BLaER1 (cell line): Measurements from ENCODE around the gene PYCARD.
"Not testable (repeated sequence)": the region's sequence is repeated elsewhere in the genome, so short reads cannot be mapped to it uniquely, and the experiment has no call there.

Source experiments
- H3K27ac ChIP-seq: shearing (Covaris generic); formaldehyde crosslinking; 2 replicates; pipeline ENCODE4 v1.8.1; 2022
- H3K27me3 ChIP-seq: shearing (Covaris generic); formaldehyde crosslinking; 2 replicates; pipeline ENCODE4 v1.8.1; 2022
- H3K36me3 ChIP-seq: shearing (Covaris generic); formaldehyde crosslinking; 2 replicates; pipeline ENCODE4 v1.8.1; 2022
- H3K4me1 ChIP-seq: shearing (Covaris generic); formaldehyde crosslinking; 2 replicates; pipeline ENCODE4 v1.8.1; 2022
- H3K4me2 ChIP-seq: shearing (Covaris generic); formaldehyde crosslinking; 2 replicates; pipeline ENCODE4 v1.8.1; 2022
- H3K4me3 ChIP-seq: shearing (Covaris generic); formaldehyde crosslinking; 2 replicates; pipeline ENCODE4 v1.8.1; 2022
- H3K9ac ChIP-seq: shearing (Covaris generic); formaldehyde crosslinking; 2 replicates; pipeline ENCODE4 v1.8.1; 2022
- H3K9me3 ChIP-seq: shearing (Covaris generic); formaldehyde crosslinking; 2 replicates; pipeline ENCODE4 v1.8.1; 2022
- H4K20me1 ChIP-seq: shearing (Covaris generic); formaldehyde crosslinking; 2 replicates; pipeline ENCODE4 v1.8.1; 2022
- Cebpa-rat ChIP-seq: shearing (Covaris generic); IDR thresholded peaks from 2 replicates; pipeline ENCODE4 v1.8.1; 2022

The PYCARD gene

GRCh38 chr16:31200821-31201568, 1.6 kb downstream of the PYCARD start:
- Histone ChIP-seq H3K9me3 (no peaks in the 10 kb centered on the region), H3K4me2 (peak overlapping the region; percentile 98), H3K27me3 (no peaks in the 10 kb centered on the region), H3K27ac (peak overlapping the region; percentile 89; the same call in 1 of the 2 replicates), H3K9ac (peak overlapping the region; percentile 87; the same call in 1 of the 2 replicates), H4K20me1 (peaks cover 57% of the 10 kb centered on the region), H3K36me3 (peaks cover 43% of the 10 kb centered on the region), H3K4me1 (peaks cover 65% of the 10 kb centered on the region), H3K4me3 (peak overlapping the region; percentile 92)
- TF ChIP-seq Cebpa-rat: no peak

GRCh38 chr16:31200111-31200510, 2.4 kb downstream of the PYCARD start:
- H4K20me1 ChIP-seq: peaks cover 66% of the 10 kb centered on the region
- peaks cover 65% of the 10 kb centered on the region for H3K4me1 ChIP-seq
- not testable (repeated sequence) for H3K27me3 ChIP-seq, H3K9me3 ChIP-seq, H3K9ac ChIP-seq, H3K27ac ChIP-seq, H3K4me3 ChIP-seq
- peak overlapping the region; percentile 98 for H3K4me2 ChIP-seq
- peaks cover 52% of the 10 kb centered on the region for H3K36me3 ChIP-seq

- H4K20me1 ChIP-seq: peaks cover 71% of the 10 kb centered on the region
These were observed 3.0 kb downstream of the PYCARD start for GRCh38 chr16:31199430-31200041.

GRCh38 chr16:31198207-31198882, 4.2 kb downstream of the PYCARD start:
- H3K4me1 ChIP-seq: peaks cover 47% of the 10 kb centered on the region
- no peak overlapping the region for H3K4me2 ChIP-seq
- H4K20me1 ChIP-seq: peaks cover 83% of the 10 kb centered on the region
- H3K4me3 ChIP-seq: no peak overlapping the region
- no peaks in the 10 kb centered on the region for H3K27me3 ChIP-seq
- no peak for TF ChIP-seq Cebpa-rat
- no peak overlapping the region for H3K27ac ChIP-seq
- peak overlapping the region; percentile 23; the same call in 1 of the 2 replicates for H3K9ac ChIP-seq
- peaks cover 69% of the 10 kb centered on the region for H3K36me3 ChIP-seq
- H3K9me3 ChIP-seq: no peaks in the 10 kb centered on the region

More at GRCh38 chr16:31199430-31200041, 3.0 kb downstream of the PYCARD start:
- peaks cover 59% of the 10 kb centered on the region for H3K4me1 ChIP-seq
- no peaks in the 10 kb centered on the region for H3K27me3 ChIP-seq
- H3K9ac ChIP-seq: no peak overlapping the region
- no peak overlapping the region for H3K4me3 ChIP-seq
- H3K27ac ChIP-seq: no peak overlapping the region
- H3K36me3 ChIP-seq: peaks cover 58% of the 10 kb centered on the region
- H3K4me2 ChIP-seq: peak overlapping the region; percentile 98
- TF ChIP-seq Cebpa-rat: no peak
- no peaks in the 10 kb centered on the region for H3K9me3 ChIP-seq

GRCh38 chr16:31196324-31197088, 6.1 kb downstream of the PYCARD start:
- Histone ChIP-seq H3K4me1 (peaks cover 37% of the 10 kb centered on the region), H3K9ac (no peak overlapping the region), H4K20me1 (peaks cover 100% of the 10 kb centered on the region), H3K4me3 (no peak overlapping the region), H3K36me3 (peaks cover 88% of the 10 kb centered on the region), H3K27ac (no peak overlapping the region), H3K27me3 (no peaks in the 10 kb centered on the region), H3K9me3 (no peaks in the 10 kb centered on the region), H3K4me2 (no peak overlapping the region)
- TF ChIP-seq Cebpa-rat: no peak; the same call in 1 of the 2 replicates

- Histone ChIP-seq H3K4me1 (peaks cover 30% of the 10 kb centered on the region), H3K36me3 (peaks cover 94% of the 10 kb centered on the region), H4K20me1 (peaks cover 100% of the 10 kb centered on the region)
- not testable (repeated sequence) for H3K27me3 ChIP-seq, H3K4me3 ChIP-seq, H3K9ac ChIP-seq, H3K9me3 ChIP-seq, H3K27ac ChIP-seq, H3K4me2 ChIP-seq
These were observed 6.7 kb downstream of the PYCARD start for GRCh38 chr16:31195861-31196260.

GRCh38 chr16:31194898-31195297, 7.7 kb downstream of the PYCARD start:
- Histone ChIP-seq H3K4me1 (peaks cover 21% of the 10 kb centered on the region), H3K27ac (no peak overlapping the region), H3K9ac (no peak overlapping the region), H4K20me1 (peaks cover 100% of the 10 kb centered on the region), H3K36me3 (peaks cover 99% of the 10 kb centered on the region), H3K27me3 (no peaks in the 10 kb centered on the region), H3K4me2 (no peak overlapping the region), H3K4me3 (no peak overlapping the region), H3K9me3 (no peaks in the 10 kb centered on the region)
- TF ChIP-seq Cebpa-rat: no peak

- Histone ChIP-seq H3K4me1 (peaks cover 10% of the 10 kb centered on the region), H3K4me2 (no peak overlapping the region), H3K27me3 (no peaks in the 10 kb centered on the region), H3K27ac (no peak overlapping the region), H3K36me3 (peaks cover 99% of the 10 kb centered on the region), H3K9me3 (no peaks in the 10 kb centered on the region), H3K4me3 (no peak overlapping the region), H3K9ac (no peak overlapping the region), H4K20me1 (peaks cover 100% of the 10 kb centered on the region)
- TF ChIP-seq Cebpa-rat: no peak
These were observed 8.7 kb downstream of the PYCARD start for GRCh38 chr16:31193874-31194273.

- H3K9me3 ChIP-seq: no peaks in the 10 kb centered on the region
- H3K27me3 ChIP-seq: no peaks in the 10 kb centered on the region
- H3K27ac ChIP-seq: no peak overlapping the region
- peaks cover 99% of the 10 kb centered on the region for H3K36me3 ChIP-seq
- H3K9ac ChIP-seq: no peak overlapping the region
- H3K4me1 ChIP-seq: peaks cover 5% of the 10 kb centered on the region; the same call in 1 of the 2 replicates
- no peak overlapping the region for H3K4me2 ChIP-seq
- H3K4me3 ChIP-seq: no peak overlapping the region
- H4K20me1 ChIP-seq: peaks cover 100% of the 10 kb centered on the region
- no peak for TF ChIP-seq Cebpa-rat
These were observed 9.5 kb downstream of the PYCARD start for GRCh38 chr16:31192856-31193642.
